Rectal smooth muscle tissue (tissue), 1 donor: ENCODE measurements around the gene ADAM23.

ENCODE experiments used
- H3K27ac ChIP-seq: one replicate; pipeline ENCODE4 v1.7.0; 2013; ENCODE audit warnings: low read depth, low read length, inconsistent platforms
- H3K27me3 ChIP-seq: one replicate; pipeline ENCODE4 v1.7.0; 2013; ENCODE audit warnings: low read length; ENCODE audit not compliant: control insufficient read depth, insufficient read depth
- H3K36me3 ChIP-seq: one replicate; pipeline ENCODE4 v1.7.0; 2013; ENCODE audit warnings: low read length; ENCODE audit not compliant: control insufficient read depth, insufficient read depth
- H3K4me1 ChIP-seq: one replicate; pipeline ENCODE4 v1.7.0; 2013; ENCODE audit warnings: low read length; ENCODE audit not compliant: control insufficient read depth, insufficient read depth
- H3K4me3 ChIP-seq: one replicate; pipeline ENCODE4 v1.7.0; 2013; ENCODE audit warnings: low read length
- H3K9ac ChIP-seq: one replicate; pipeline ENCODE4 v1.7.0; 2013; ENCODE audit warnings: low read length

The ADAM23 gene

DNA sequence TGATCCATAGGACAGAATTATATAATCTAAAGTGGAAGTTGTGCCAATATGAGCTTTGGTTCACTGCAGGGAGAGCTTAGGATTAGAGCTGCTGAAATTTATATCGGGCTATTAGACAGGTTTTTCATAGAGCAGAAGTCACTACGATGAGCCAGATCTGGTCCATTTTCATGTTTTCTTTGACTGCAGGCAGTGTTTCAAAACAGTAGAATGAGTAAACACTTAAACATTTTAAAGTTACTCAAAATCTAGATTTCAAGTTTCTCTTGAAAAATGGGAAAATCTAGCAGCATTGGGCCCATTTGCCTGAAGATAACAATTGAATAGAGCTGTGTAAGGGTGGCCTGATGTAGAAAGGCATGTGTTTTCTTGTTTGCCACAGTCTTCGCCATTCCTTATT, 14.5 kb upstream of the ADAM23 start:
- Histone ChIP-seq H3K4me1 (no peaks in the 10 kb centered on the region), H3K36me3 (no peaks in the 10 kb centered on the region), H3K4me3 (no peak overlapping the region), H3K27me3 (no peaks in the 10 kb centered on the region), H3K27ac (no peak overlapping the region), H3K9ac (no peak overlapping the region)

DNA sequence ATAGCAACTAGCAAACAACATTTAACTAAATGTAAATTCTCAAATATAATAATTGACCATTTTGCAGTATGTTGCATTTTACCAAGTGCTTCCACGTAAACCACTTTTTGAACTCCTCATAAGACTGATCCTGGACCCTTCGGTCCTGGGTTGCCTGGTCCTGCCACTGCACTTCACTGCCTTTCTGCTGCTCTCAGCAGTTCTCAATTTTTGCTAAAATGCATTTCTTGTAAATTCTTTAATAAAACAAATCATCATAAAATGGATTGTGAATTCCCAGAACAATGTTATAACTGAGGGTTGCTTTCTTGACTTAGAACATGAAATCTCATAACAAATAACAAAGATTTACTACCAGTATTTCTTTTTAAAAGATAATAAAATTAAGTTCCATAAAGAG, 12.9 kb upstream of the ADAM23 start:
- no peak overlapping the region for H3K27ac ChIP-seq
- no peak overlapping the region for H3K9ac ChIP-seq
- no peak overlapping the region for H3K4me3 ChIP-seq
- no peaks in the 10 kb centered on the region for H3K4me1 ChIP-seq
- H3K36me3 ChIP-seq: no peaks in the 10 kb centered on the region
- no peaks in the 10 kb centered on the region for H3K27me3 ChIP-seq

GRCh38 chr2:206431439-206431838, 11.9 kb upstream of the ADAM23 start:
- H3K27ac ChIP-seq: no peak overlapping the region
- no peak overlapping the region for H3K9ac ChIP-seq
- no peaks in the 10 kb centered on the region for H3K4me1 ChIP-seq

GRCh38 chr2:206432193-206433082, 10.9 kb upstream of the ADAM23 start:
- Histone ChIP-seq H3K4me1 (no peaks in the 10 kb centered on the region), H3K9ac (no peak overlapping the region), H3K27me3 (no peaks in the 10 kb centered on the region), H3K4me3 (no peak overlapping the region), H3K36me3 (no peaks in the 10 kb centered on the region), H3K27ac (no peak overlapping the region)

More at GRCh38 chr2:206431439-206431838, 11.9 kb upstream of the ADAM23 start:
- no peaks in the 10 kb centered on the region for H3K36me3 ChIP-seq
- H3K4me3 ChIP-seq: no peak overlapping the region
- H3K27me3 ChIP-seq: no peaks in the 10 kb centered on the region

- H3K36me3 ChIP-seq: no peaks in the 10 kb centered on the region
- no peak overlapping the region for H3K4me3 ChIP-seq
- no peaks in the 10 kb centered on the region for H3K4me1 ChIP-seq
- no peak overlapping the region for H3K9ac ChIP-seq
- no peak overlapping the region for H3K27ac ChIP-seq
- no peaks in the 10 kb centered on the region for H3K27me3 ChIP-seq
Observed at GRCh38 chr2:206433190-206433589, 10.1 kb upstream of the ADAM23 start.

DNA sequence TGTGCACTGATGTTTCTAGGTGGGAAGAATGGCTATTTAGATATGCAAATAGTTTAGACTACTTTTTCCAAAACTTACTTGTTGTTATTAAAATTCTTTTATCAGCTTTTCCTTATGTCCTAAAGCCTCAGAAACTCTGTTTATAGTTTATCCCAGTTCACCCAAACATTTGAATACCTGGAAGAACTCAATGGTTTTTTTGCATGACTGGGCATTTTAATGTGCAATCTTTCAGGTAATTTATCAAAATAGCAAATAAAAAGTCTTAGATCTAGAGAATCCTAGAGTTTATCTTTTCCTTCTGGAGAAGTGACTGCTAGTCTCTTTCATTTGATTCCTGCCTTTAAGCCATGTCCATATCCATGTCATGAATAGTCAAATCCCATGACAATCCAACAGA, 9.6 kb upstream of the ADAM23 start:
- Histone ChIP-seq H3K4me1 (no peaks in the 10 kb centered on the region), H3K36me3 (no peaks in the 10 kb centered on the region), H3K9ac (no peak overlapping the region), H3K4me3 (no peak overlapping the region), H3K27me3 (no peaks in the 10 kb centered on the region), H3K27ac (no peak overlapping the region)

GRCh38 chr2:206435742-206436141, 7.6 kb upstream of the ADAM23 start:
- H3K27me3 ChIP-seq: no peaks in the 10 kb centered on the region
- H3K27ac ChIP-seq: no peak overlapping the region
- H3K4me3 ChIP-seq: no peak overlapping the region
- no peaks in the 10 kb centered on the region for H3K36me3 ChIP-seq
- H3K4me1 ChIP-seq: no peaks in the 10 kb centered on the region
- no peak overlapping the region for H3K9ac ChIP-seq

- H3K4me3 ChIP-seq: no peak overlapping the region
- H3K27ac ChIP-seq: no peak overlapping the region
- H3K9ac ChIP-seq: no peak overlapping the region
- peaks cover 5% of the 10 kb centered on the region for H3K27me3 ChIP-seq
- no peaks in the 10 kb centered on the region for H3K36me3 ChIP-seq
- no peaks in the 10 kb centered on the region for H3K4me1 ChIP-seq
Observed at GRCh38 chr2:206438196-206438724, 5.1 kb upstream of the ADAM23 start.

DNA sequence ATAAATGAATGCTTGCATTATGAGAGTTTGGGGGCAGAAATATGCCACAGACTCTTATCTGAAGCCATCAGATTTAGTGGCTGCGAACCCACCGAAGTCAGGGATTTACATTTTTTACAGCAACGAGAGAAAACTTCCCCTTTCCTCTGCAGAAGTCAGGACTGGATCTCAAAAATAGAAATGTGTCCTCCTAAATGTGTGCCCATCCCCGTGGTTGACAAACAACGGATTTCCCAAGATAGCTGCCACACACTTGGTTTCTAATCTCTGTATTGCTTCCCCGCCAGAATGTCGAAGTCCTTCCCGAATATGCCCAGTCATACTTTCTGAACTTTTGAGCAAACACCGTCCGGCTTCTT, 879 bp upstream of the ADAM23 start:
- Histone ChIP-seq H3K4me3 (peak overlapping the region; percentile 49), H3K27ac (no peak overlapping the region), H3K4me1 (no peaks in the 10 kb centered on the region), H3K9ac (no peak overlapping the region), H3K36me3 (no peaks in the 10 kb centered on the region), H3K27me3 (peaks cover 5% of the 10 kb centered on the region)

DNA sequence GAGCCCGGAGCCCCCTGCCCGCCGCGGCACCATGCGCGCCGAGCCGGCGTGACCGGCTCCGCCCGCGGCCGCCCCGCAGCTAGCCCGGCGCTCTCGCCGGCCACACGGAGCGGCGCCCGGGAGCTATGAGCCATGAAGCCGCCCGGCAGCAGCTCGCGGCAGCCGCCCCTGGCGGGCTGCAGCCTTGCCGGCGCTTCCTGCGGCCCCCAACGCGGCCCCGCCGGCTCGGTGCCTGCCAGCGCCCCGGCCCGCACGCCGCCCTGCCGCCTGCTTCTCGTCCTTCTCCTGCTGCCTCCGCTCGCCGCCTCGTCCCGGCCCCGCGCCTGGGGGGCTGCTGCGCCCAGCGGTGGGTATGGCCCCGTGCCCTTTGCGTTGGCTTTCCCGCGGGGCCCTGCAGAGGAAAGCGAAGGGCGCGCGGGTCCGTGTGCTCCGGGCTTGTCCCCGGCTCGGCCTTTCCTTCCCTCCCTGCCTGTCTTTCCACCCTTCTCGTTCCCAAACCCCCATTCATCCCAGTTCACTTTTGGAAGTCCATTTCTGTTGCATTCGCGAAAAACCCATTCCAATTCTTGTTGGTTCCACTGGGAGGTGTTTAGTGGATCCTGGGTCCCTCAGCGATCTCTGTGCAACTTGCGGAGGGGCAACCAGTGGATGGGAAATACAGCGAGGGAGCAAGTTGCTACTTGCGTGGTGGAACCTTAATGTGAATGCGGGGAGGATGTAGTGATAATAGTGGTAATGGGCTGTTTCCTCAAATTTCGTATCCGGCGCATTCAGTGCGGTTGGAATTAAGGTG, 599 bp downstream of the ADAM23 start:
- Histone ChIP-seq H3K4me1 (no peaks in the 10 kb centered on the region), H3K4me3 (peak overlapping the region; percentile 49), H3K36me3 (no peaks in the 10 kb centered on the region), H3K27me3 (peaks cover 5% of the 10 kb centered on the region), H3K9ac (no peak overlapping the region), H3K27ac (no peak overlapping the region)

DNA sequence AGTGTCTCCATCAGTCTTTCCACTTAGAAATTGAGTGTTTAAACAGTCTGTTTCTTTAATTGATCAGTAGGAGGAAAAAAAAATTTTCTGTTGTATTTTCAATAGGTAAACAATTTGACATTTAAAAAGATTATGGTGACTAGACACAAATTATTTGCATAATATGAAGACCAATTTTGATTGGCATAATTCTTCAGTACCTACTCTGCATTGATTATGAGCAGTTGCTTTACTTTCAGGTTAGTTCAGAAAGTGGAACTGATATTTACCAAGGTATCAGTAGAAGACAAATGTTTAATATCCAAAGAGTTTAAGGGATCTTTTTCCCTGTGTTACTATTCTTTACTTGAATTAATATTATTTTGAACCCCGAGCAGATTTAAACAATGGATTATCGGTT, 2.6 kb downstream of the ADAM23 start:
- Histone ChIP-seq H3K36me3 (no peaks in the 10 kb centered on the region), H3K9ac (no peak overlapping the region), H3K27me3 (peaks cover 5% of the 10 kb centered on the region), H3K4me1 (no peaks in the 10 kb centered on the region), H3K4me3 (no peak overlapping the region), H3K27ac (no peak overlapping the region)

DNA sequence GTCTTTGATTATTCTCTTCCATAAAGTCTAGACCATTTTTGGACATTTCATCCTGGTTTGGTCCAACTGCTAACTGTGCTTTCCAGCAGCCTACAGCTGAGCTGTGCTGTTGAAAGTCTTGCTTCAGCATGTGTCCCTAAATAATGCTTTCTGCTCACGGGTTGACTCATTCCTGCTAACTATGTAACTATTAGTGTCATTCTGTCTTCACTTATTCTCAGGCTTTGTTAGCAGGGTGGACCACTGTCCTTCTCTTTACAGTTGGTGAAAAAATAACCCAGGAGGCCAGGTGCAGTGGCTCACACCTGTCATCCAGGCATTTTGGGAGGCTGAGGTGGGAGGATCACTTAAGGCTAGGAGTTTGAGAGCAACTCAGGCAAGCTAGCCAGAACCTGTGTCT, 8.9 kb downstream of the ADAM23 start:
- Histone ChIP-seq H3K36me3 (no peaks in the 10 kb centered on the region), H3K27ac (no peak overlapping the region), H3K9ac (no peak overlapping the region), H3K4me1 (no peaks in the 10 kb centered on the region), H3K27me3 (no peaks in the 10 kb centered on the region), H3K4me3 (no peak overlapping the region)
